Keratinocyte (primary cell): ENCODE results near the gene ABCB11.

ENCODE experiments used
- EZH2 ChIP-seq: IDR thresholded peaks from one replicate; pipeline ENCODE4 v1.6.1; 2012; ENCODE audit warnings: inconsistent platforms, mild to moderate bottlenecking, low read length, moderate library complexity
- TF ChIP-seq, protein P1 (sequence below), 3 experiments: IDR thresholded peaks in 1 of 3; conservative IDR thresholded peaks in 1 of 3; optimal IDR thresholded peaks in 1 of 3; 2 replicates in 2 of 3; 3 replicates in 1 of 3; pipeline versions ENCODE3 to v1.5.1; 2011; ENCODE audit warnings: low read length in 3 of 3, mild to moderate bottlenecking in 3 of 3, moderate library complexity in 2 of 3, control low read depth in 1 of 3, inconsistent platforms in 1 of 3; ENCODE audit not compliant: insufficient read depth in 2 of 3; ENCODE audit errors: extremely low read depth in 1 of 3

- TF ChIP-seq, protein P1, sequence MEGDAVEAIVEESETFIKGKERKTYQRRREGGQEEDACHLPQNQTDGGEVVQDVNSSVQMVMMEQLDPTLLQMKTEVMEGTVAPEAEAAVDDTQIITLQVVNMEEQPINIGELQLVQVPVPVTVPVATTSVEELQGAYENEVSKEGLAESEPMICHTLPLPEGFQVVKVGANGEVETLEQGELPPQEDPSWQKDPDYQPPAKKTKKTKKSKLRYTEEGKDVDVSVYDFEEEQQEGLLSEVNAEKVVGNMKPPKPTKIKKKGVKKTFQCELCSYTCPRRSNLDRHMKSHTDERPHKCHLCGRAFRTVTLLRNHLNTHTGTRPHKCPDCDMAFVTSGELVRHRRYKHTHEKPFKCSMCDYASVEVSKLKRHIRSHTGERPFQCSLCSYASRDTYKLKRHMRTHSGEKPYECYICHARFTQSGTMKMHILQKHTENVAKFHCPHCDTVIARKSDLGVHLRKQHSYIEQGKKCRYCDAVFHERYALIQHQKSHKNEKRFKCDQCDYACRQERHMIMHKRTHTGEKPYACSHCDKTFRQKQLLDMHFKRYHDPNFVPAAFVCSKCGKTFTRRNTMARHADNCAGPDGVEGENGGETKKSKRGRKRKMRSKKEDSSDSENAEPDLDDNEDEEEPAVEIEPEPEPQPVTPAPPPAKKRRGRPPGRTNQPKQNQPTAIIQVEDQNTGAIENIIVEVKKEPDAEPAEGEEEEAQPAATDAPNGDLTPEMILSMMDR (optimal IDR thresholded peaks at IDR 0.05 in 1 of 3, IDR thresholded peaks at IDR 0.05 in 1 of 3, conservative IDR thresholded peaks at IDR 0.05 in 1 of 3; ENCODE audit: extremely low read depth in 1 of 3, insufficient read depth in 2 of 3, low read length in 3 of 3) = no peak
- TF ChIP-seq EZH2 = no peak
Observed at GRCh38 chr2:168904358-168904757, 126.8 kb downstream of the ABCB11 start.
